Thyroid gland (tissue), 4 donors: Measurements from ENCODE around the gene MEIS3.

Experiments used
- POLR2A ChIP-seq, 2 donors: fragments of 450-650 bp; IDR thresholded peaks; one replicate each; pipeline ENCODE4 v1.6.1; 2017; ENCODE audit warnings: antibody characterized with exemption in 2 of 2, mild to moderate bottlenecking in 2 of 2, moderate library complexity in 1 of 2
- TF ChIP-seq, protein P1 (sequence below), 6 experiments: fragments of 200-600 bp in 3 of 6; fragments of 450-650 bp in 3 of 6; sonication (generic) in 3 of 6; IDR thresholded peaks; one replicate each; pipeline ENCODE4 v1.5.1; 2016 to 2019; ENCODE audit warnings: antibody characterized with exemption in 6 of 6, mild to moderate bottlenecking in 2 of 6, inconsistent platforms in 1 of 6, moderate library complexity in 1 of 6

GRCh38 chr19:47402504-47402903 lies 16.8 kb downstream of the MEIS3 start:
- TF ChIP-seq, protein P1, sequence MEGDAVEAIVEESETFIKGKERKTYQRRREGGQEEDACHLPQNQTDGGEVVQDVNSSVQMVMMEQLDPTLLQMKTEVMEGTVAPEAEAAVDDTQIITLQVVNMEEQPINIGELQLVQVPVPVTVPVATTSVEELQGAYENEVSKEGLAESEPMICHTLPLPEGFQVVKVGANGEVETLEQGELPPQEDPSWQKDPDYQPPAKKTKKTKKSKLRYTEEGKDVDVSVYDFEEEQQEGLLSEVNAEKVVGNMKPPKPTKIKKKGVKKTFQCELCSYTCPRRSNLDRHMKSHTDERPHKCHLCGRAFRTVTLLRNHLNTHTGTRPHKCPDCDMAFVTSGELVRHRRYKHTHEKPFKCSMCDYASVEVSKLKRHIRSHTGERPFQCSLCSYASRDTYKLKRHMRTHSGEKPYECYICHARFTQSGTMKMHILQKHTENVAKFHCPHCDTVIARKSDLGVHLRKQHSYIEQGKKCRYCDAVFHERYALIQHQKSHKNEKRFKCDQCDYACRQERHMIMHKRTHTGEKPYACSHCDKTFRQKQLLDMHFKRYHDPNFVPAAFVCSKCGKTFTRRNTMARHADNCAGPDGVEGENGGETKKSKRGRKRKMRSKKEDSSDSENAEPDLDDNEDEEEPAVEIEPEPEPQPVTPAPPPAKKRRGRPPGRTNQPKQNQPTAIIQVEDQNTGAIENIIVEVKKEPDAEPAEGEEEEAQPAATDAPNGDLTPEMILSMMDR (IDR thresholded peaks at IDR 0.05), result no peak
- TF ChIP-seq POLR2A (IDR thresholded peaks at IDR 0.05), result no peak
